ENCODE results near the gene DICER1.

DICER1 gene

DNA sequence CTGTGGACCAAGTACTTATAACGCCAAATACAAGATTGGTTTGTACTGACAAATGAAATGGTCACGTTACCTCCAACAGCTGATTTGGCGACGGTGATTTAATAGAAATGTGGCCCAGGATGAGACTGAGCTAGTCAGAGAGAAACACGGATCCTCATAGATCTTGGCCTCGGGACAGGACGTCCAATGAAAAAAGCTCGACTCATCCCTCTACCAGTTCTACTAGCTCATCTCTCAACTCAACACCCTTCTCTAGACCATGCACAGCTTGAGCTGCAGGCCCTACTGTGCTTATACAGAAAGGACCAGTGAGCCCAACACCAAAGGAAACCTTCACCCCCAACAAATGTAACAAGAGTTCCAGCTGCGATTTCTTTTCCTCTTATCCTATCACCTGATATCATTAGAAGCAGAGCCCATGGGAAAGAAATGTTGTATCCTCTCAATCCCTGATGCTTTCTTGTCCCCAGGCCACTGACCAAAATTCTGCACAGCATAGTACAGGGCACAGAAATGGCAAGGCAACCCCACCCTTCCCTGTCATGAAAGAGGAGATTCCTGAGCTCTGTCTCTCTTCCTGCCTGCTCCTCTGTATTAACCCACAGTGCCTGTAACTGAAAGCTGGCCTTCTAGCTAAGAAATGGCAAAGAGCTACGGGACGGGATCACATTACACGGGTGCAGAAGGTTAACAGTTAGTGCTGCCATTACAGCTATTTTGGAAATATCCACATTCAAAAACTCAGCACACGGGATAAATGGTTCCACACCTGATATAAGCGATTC lies 39.2 kb downstream of the DICER1 start:
- DNase-seq, result no peak

- DNase-seq, result no peak
These were observed 43.9 kb downstream of the DICER1 start for GRCh38 chr14:95113476-95113875.

- no peak for DNase-seq
These were observed 45.7 kb downstream of the DICER1 start for GRCh38 chr14:95111507-95112164.

GRCh38 chr14:95110178-95110577 lies 47.2 kb downstream of the DICER1 start:
- DNase-seq, result no peak

GRCh38 chr14:95107711-95108110 lies 49.6 kb downstream of the DICER1 start:
- no peak for DNase-seq

- DNase-seq, result no peak
These were observed 50.4 kb downstream of the DICER1 start for GRCh38 chr14:95106971-95107370.

- no peak for DNase-seq
These were observed 52.4 kb downstream of the DICER1 start for GRCh38 chr14:95104911-95105310.

DNA sequence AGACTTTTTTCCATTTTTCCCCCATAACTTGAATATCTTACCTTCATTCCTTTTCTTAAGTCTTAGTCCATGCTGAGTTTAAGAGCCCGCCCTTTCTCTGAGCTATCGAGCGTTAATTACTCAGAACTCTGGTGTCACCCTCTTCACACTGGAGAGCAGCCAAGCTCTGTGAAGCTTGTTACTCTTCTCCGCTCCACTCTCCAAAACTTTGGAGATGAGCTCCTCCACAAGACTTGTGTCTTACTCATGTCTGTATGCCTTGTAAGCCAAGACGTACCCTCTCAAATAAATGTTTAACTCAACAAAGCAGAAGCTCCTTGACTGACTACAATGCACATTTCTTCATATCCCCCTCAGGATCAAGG lies 54.7 kb downstream of the DICER1 start:
- DNase-seq, result no peak

DNA sequence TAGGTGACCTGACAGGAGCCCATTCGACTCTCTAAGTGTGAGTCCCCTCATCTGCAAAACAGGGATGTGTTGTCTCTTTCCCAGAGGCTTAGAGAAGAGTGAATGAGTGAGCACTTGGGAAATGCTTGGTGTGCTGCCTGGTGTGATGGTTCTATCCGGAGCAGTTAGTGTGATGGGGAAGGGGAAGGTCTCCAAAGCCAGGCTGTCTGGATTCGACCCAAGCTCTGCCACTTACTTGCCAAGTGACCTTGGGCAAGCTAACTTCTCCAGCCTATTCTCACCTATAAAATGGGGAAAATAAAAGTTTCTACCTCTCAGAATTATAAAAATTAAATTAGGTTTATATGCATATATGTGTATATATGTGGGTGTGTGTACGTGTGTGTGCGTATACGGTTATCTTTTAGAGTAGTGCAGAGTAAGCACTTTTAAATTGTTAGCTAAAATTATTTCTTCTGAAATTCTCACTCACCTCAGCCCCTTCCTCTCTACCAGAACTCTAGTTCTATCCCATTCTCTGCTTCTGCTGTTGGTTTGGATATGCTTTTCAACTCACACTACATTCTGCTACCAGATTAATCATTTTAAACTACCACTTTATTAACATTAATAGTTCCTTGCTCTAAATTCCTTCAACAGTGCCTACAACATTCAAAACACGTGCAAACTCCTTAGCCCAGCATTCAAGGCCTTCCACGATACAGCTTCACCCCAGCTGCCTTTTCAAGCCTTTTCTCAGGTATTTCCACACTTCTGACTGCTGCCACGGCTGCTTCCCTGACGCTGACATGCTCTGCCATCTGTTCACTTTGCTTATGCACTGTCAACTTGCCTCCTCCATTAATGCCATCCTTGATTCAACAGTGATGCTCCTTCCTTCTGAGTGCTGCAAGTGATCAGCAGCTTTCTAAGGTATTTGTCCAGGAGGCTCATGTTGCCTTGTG lies 55.3 kb downstream of the DICER1 start:
- no peak for DNase-seq

DNA sequence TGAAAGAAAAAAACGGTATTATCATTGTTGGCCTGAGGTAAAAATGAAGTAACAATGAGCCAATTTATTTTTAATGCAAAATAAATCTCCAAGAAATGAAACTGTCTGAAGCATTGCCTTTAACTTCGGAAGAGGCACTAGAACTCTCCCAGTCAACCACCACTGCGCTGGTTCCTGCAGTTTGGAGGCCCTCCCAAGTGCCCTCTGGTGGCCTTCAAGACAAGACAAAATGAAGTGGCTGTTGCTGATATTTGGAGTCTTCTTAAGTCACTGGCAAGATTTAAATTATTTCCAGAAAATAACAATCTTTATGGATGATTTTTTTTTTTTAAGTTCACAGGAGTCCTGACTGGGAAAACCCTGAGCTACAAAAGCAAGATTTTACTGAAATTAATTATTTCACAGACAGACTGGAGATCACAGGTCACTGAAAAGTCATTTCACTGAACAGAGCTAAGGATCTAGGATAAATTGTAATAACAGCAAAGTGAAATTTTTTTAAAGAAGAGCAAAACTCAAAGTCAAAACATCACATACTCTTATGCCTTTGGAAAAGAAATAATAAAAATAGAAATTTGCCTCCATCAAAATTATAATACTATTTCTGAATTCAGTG lies 58.2 kb downstream of the DICER1 start:
- DNase-seq, result no peak

GRCh38 chr14:95097385-95097784 lies 59.9 kb downstream of the DICER1 start:
- DNase-seq, result no peak

- DNase-seq, result no peak
These were observed 60.9 kb downstream of the DICER1 start for GRCh38 chr14:95096476-95096875.

DNA sequence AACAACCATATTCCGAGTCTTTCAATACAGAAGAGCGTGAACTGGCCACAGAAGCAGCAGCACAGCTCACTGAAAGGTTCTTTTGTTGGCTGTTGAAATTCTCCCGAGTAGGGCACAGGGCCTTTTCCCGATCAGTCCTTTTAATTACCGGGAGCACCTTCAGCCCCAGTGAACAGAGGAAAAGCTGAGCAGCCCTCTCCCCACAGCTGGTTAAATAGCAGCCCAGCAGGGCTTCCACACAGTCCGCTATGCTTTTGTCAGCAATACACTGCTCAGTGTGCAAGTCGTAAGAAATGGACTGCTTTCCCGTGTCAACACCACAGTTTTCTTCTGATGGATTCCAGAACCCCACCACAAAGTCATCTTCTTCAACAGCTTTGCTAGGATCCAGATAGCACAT lies 61.3 kb downstream of the DICER1 start:
- no peak for DNase-seq

DNA sequence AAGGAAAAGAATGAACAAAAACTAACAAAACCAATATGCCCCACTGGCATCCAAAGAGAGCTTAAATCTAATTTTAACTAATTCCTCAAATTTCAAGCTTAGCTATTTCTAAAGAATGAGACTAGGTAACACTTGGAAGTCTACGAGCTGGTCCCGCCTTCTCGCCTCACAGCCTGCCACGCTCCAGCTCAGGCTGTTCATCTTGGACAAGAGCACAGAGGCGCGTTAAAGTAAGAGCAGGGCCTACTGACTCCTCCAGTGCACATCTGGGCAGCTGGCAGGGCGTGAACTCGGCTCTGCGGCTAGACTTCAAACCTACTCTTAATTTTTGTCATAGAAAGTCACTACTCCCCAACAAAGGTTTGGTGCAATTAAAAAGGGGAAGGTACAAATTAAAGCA lies 64.6 kb downstream of the DICER1 start:
- DNase-seq, result no peak

DNA sequence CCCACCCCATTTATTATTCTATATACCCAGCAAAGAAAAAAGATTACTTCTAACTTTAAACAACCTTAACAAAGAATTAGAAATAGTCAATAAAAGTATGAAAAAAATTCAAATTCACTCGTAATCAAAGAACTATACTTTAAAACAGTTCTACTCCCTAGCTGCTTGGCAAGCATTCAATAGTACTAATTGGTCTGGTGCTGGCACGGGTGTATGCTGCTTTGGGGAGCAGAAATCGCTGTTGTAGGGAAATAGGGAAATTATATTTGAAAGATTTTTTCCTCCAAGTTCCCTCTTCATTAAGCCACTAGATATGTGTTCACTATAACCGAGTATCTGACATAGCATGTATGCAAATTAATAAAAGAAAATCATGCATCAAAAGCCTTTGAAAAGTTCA lies 65.7 kb downstream of the DICER1 start:
- no peak for DNase-seq

GRCh38 chr14:95088665-95089064 lies 68.7 kb downstream of the DICER1 start:
- no peak for DNase-seq

- no peak for DNase-seq
These were observed 69.7 kb downstream of the DICER1 start for GRCh38 chr14:95087619-95088018.

DNA sequence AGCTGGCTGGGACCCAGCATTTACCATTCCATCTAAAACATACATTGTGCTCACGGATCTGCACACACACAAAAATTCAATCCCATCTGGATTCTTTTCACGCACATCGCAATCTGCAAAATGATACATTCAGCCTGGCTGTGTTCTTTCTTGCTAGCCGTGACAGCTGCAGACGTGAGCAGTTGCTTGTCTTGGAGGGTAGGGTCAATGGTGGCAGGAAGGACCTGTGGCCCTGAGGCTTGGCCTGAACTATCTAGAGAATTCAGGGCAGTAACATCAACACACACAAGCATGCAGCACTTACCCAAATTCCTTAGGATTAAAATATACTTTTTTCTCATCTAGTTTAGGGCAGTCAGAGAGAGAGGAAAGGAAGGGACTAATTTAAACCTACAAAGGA lies 72.0 kb downstream of the DICER1 start:
- DNase-seq, result no peak

GRCh38 chr14:95078867-95079266 lies 78.5 kb downstream of the DICER1 start:
- no peak for DNase-seq

DNA sequence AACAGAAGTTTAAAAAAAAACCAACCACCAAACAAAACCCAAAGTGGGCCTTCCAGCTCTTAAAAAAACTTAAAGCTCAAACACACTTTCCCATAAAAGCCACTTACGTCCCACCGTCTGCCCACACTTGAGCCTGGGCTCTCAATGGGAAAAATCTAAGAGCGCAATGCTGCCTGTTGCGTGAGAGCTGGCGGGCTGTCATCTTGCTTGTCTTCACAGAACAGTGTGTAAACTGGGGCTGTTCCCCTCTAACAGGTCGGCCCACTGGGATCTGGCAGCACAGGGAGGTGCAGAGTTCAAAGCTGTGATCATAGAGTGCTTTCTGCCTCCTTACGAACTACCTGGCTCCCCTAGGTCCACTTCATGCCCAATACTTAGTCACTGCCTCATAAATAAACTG lies 80.0 kb downstream of the DICER1 start:
- DNase-seq, result no peak

DNA sequence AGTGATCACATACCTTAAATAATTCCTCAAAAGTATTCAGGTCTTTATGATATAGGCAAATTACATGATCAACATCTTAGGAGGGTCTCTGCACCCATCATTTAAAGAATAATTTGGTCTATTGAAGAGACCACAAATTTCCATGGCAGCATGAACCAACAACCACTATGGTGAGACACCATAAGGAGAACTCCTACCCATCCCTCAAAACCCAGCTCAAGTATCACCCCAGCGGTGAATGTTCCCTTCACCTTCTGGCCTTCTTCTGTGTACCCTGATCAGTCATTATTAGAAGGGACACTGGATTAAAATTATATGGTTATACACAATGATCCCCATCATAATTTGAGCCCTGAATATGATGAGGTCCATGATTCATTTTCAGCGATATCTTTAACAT lies 81.5 kb downstream of the DICER1 start:
- no peak for DNase-seq

- DNase-seq, result no peak
These were observed 83.4 kb downstream of the DICER1 start for GRCh38 chr14:95073947-95074346.

DNA sequence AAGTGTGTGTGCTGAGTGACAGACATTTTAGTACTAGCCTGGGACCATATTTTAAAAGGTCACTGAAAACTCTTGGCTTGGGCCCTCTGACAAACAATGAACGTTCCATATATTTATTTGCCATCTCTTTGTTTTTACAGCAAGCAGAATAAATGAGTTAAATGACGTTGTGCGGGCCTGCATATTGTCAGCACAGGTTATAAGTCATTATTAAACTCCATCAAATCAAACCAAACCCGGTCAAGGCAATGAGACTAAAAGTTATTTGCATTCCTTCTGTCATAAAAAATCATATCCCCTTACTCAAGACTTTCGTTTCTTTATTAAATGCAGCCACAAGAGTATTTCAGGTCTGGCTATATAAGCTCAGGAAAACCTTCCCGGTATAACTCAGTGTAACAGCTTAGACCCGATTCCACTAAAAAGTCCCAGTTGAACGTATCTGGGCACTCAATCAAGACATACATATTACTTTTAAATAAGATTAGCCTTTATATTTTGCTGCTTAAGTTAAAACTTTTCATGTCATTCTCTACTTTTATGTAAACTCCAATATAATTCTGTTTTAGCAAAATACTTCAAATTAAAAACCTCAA lies 84.9 kb downstream of the DICER1 start:
- no peak for DNase-seq
